ENCODE data around the gene GPR171.

Gene GPR171

DNA sequence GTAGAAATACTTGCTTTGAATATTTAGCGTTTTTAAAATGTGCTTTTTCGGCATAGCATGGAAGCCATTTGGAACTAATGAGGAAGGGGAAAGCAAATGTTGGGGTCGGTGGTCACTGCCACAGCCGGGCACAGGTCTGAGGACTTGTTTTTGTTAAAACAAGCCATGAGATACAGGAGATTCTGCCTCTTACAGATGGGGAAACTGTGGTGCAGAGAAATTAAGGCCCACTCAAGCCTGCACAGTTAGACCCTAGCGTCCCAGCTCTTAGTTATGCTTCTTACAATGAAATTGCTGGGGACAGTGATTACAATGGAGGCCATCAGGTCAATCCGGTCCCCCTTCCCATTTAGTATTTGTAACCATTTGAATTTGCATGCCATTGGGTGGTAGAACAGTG, 2.5 kb upstream of the GPR171 start:
- CTCF ChIA-PET: interaction anchor here (1.2 to 2.1 kb wide), 2 partner anchors 23 to 37 kb away, joined by 4 to 6 read pairs; no protein-coding TSS in a partner anchor

DNA sequence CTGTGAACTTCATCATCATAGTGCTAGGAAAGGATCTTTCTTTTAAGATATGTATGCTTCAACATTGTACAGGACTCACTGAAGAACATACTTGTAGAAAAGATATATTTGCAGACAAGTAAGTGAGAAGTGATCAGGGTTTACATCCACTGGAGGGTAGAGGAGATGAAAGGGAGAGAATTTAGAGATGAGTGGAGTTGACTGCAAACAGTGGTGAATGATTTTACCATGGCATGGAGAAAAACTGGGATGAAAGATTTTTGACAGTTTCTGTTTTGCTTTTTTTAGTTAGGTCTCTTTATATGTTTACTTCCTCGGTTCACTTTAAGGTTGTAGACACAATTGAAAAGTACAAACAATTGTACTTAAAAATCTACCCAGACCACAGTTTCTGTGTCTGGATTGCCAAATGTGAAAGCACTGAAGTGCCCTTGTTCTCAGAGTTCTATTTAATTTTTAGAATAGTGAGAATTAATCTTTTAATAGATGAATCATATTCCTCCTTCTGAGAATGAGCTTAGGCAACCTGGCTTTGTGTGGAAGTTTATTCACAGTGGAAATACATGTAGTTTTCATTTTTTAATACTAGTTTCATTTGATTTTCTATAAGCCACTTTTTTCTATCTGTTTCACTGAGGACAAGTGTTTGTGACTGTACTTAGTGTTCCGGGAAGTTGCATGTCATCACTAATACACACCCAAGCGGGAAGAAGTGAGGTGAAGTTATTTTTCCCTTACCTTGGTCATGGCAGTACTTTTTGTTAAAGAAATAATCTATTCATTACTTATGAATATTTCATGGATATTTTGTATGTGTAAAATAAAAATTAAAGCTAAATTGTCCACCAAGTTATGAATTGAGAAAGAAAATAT, 1.8 kb upstream of the GPR171 start:
- CTCF ChIA-PET: interaction anchor here (1.2 to 2.1 kb wide), 2 partner anchors 23 to 37 kb away, joined by 4 to 6 read pairs; no protein-coding TSS in a partner anchor
- TF ChIP-seq, protein P1, sequence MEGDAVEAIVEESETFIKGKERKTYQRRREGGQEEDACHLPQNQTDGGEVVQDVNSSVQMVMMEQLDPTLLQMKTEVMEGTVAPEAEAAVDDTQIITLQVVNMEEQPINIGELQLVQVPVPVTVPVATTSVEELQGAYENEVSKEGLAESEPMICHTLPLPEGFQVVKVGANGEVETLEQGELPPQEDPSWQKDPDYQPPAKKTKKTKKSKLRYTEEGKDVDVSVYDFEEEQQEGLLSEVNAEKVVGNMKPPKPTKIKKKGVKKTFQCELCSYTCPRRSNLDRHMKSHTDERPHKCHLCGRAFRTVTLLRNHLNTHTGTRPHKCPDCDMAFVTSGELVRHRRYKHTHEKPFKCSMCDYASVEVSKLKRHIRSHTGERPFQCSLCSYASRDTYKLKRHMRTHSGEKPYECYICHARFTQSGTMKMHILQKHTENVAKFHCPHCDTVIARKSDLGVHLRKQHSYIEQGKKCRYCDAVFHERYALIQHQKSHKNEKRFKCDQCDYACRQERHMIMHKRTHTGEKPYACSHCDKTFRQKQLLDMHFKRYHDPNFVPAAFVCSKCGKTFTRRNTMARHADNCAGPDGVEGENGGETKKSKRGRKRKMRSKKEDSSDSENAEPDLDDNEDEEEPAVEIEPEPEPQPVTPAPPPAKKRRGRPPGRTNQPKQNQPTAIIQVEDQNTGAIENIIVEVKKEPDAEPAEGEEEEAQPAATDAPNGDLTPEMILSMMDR (IDR thresholded peaks at IDR 0.05; ENCODE audit: control extremely low read depth, extremely low read depth, low read depth, missing control alignments): no peak
- DNase-seq (ENCODE audit: extremely low spot score): no peak
- POLR2A ChIA-PET: no interaction called here

More for the DNA sequence above, 2.5 kb upstream of the GPR171 start:
- POLR2A ChIA-PET: no interaction called here
- DNase-seq (ENCODE audit: extremely low spot score): no peak
- TF ChIP-seq, protein P1 (IDR thresholded peaks at IDR 0.05; ENCODE audit: control extremely low read depth, extremely low read depth, low read depth, missing control alignments): no peak

DNA sequence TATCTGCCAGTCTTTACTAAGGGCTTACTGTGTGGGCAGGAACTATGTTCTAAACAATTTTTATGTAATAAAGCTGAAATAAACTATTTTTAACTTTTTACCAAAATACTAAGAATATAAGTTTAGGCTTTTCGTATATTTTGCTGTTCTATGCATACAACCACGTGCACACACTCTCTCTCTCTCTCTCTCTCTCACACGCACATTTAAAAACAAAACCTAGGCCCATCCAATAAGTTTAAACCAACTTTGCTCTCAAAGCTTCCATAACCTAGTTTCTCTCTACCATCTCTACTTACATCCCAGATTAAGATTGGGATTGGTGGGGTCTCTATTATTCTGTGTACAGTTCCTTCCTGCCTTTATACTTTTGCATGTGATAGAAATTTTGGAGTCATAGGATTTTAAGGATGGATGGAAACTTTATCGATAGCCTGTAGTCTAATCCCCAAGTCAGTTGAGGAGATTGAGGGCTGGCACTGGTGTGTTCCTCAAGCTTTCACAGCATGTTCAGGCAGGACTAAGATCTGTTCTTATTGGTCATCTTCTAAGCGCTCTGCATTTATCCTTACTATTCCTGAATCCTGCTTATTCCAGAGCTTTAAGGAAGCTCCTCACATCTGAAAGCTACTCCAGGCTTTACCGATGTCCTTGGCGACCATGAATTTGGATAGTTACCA, 1.8 kb downstream of the GPR171 start:
- ChIA-PET POLR2A (no interaction called here), CTCF (interaction anchor here (1.0 to 5.4 kb wide), 7 partner anchors 9 to 67 kb away, joined by 3 to 24 read pairs (median 4); no protein-coding TSS in a partner anchor)
- TF ChIP-seq, protein P1 (IDR thresholded peaks at IDR 0.05; ENCODE audit: control extremely low read depth, extremely low read depth, low read depth, missing control alignments): no peak
- no peak for DNase-seq (ENCODE audit: extremely low spot score)

DNA sequence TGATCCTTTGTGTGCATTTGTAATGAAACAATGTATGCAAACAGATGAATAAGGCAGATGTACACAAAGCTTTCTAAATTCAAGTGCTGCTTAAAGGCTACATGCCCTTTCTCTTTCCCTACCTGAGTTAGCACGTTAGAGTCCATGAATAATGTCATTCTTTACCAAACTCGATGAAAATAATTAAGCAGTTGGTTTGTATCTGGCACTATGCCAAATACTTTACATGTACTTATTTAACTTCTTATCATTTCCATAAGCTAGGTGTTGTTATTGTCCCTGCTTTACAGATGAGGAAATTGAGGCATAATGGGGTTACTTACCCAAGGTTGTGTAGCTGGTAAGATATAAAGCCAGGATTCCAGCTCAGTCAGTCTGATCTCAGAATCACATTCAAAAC, 2.4 kb downstream of the GPR171 start:
- DNase-seq (ENCODE audit: extremely low spot score): no peak
- CTCF ChIA-PET: interaction anchor here (0.8 to 5.4 kb wide), 7 partner anchors 10 to 68 kb away, joined by 3 to 24 read pairs (median 4); no protein-coding TSS in a partner anchor
- TF ChIP-seq, protein P1 (IDR thresholded peaks at IDR 0.05; ENCODE audit: control extremely low read depth, extremely low read depth, low read depth, missing control alignments): no peak
- POLR2A ChIA-PET: no interaction called here

DNA sequence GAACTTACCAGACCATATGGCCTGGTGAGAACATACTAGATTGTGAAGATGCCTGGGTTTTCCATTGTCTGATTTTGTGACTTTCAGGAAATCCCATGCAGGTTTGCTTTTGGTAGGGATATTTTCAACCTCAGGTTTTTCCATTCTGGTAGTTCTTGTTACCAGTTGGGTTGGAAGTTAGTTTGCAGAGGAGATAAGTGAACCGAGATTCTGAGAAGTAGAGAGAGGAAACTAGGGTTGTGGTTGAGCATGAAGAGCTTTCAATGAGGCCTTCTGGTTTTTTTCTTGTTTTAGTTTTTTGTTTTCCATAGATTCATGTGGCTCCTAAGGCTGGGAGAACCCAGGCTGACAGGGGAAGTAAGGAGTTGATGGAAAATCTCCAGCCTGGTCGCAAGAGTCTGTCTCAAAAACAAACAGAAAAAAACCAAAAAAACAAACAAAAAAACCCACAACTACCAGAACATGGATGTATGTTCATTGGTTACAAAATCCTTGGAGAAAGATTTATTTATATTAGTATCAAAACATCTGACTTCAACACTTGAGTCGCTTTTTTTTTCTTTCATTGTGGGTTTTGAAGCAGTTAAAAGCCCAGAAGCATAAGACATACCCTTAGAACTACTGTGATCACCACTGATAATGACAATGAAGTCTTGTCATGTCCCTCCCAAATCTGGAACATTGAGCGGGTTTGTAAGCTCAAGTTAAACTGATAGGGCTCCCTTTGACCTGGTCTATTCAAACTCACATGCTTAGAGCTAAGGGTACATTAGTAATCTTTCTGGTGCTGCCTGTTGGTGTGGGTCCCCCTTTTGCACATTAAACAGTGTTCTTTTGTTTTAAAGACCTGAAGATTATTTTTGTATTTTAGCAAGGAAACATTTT, 3.2 kb downstream of the GPR171 start:
- ChIA-PET CTCF (interaction anchor here (0.8 to 5.4 kb wide), 7 partner anchors 9 to 68 kb away, joined by 3 to 24 read pairs (median 4); no protein-coding TSS in a partner anchor), POLR2A (no interaction called here)
- DNase-seq (ENCODE audit: extremely low spot score): no peak
- TF ChIP-seq, protein P1 (IDR thresholded peaks at IDR 0.05; ENCODE audit: control extremely low read depth, extremely low read depth, low read depth, missing control alignments): no peak

Measured in GM10248 (cell line).